OCI-LY3 (cell line): ENCODE results near the gene METTL8.

Experiments used
- H2AFZ ChIP-seq: fragments of 200-600, 300-600 bp; shearing (Covaris generic); 2 replicates; pipeline ENCODE4 v1.6.0; 2014; ENCODE audit warnings: antibody characterized with exemption, low read depth, low read length
- H3K27ac ChIP-seq: fragments of 200-600, 300-600 bp; sonication (generic); 2 replicates; pipeline ENCODE4 v1.5.1; 2014; ENCODE audit warnings: mild to moderate bottlenecking, low read length, moderate library complexity, mixed read lengths
- H3K27me3 ChIP-seq: fragments of 200-600, 300-600 bp; sonication (generic); 2 replicates; pipeline ENCODE4 v1.6.1; 2014; ENCODE audit warnings: low read depth, low read length, mixed read lengths
- H3K36me3 ChIP-seq: fragments of 200-600, 300-600 bp; sonication (generic); replicated peaks from 2 replicates; pipeline ENCODE3; 2014; ENCODE audit warnings: low read depth, low read length, mixed read lengths
- H3K4me1 ChIP-seq: fragments of 300-600, 200-600 bp; sonication (generic); 2 replicates; pipeline ENCODE4 v1.6.1; 2014; ENCODE audit warnings: low read length, mixed read lengths
- H3K4me2 ChIP-seq: fragments of 200-600, 300-600 bp; sonication (generic); 2 replicates; pipeline ENCODE4 v1.6.1; 2014; ENCODE audit warnings: low read length, mixed read lengths
- H3K4me3 ChIP-seq: fragments of 300-600, 200-600 bp; sonication (generic); 2 replicates; pipeline ENCODE4 v1.5.1; 2014; ENCODE audit warnings: antibody characterized with exemption, mild to moderate bottlenecking, low read length, moderate library complexity
- H3K79me2 ChIP-seq: fragments of 300-600, 200-600 bp; shearing (Covaris generic); 2 replicates; pipeline ENCODE4 v1.6.1; 2014; ENCODE audit warnings: mild to moderate bottlenecking, low read length, mixed read lengths
- H3K9ac ChIP-seq: fragments of 300-600, 200-600 bp; shearing (Covaris generic); 2 replicates; pipeline ENCODE4 v1.6.0; 2014; ENCODE audit warnings: mild to moderate bottlenecking, low read length, moderate library complexity
- H3K9me3 ChIP-seq: fragments of 200-600, 300-600 bp; shearing (Covaris generic); 2 replicates; pipeline ENCODE4 v1.6.1; 2014; ENCODE audit warnings: low read length, mixed read lengths; ENCODE audit not compliant: insufficient read depth
- H4K20me1 ChIP-seq: fragments of 200-600, 300-600 bp; sonication (generic); 2 replicates; pipeline ENCODE4 v1.6.1; 2016; ENCODE audit warnings: low read length, mixed read lengths; ENCODE audit not compliant: insufficient read depth
- CTCF ChIP-seq: fragments of 200-600, 300-600 bp; sonication (generic); IDR thresholded peaks from 2 replicates; pipeline ENCODE4 v1.5.1; 2014; ENCODE audit warnings: antibody characterized with exemption, low read length, low read depth
- EZH2phosphoT487 ChIP-seq: fragments of 200-600 bp; shearing (Covaris generic); IDR thresholded peaks from 2 replicates; pipeline ENCODE4 v1.6.1; 2018; ENCODE audit warnings: antibody characterized with exemption, mixed run types, low read depth

METTL8 gene

GRCh38 chr2:171320731-171321130 is 113.1 kb downstream of the METTL8 start:
- peak overlapping the region; percentile 93 for H3K4me2 ChIP-seq
- H2AFZ ChIP-seq = no peak overlapping the region
- no peaks in the 10 kb centered on the region for H3K9me3 ChIP-seq
- no peak for TF ChIP-seq EZH2phosphoT487
- TF ChIP-seq CTCF = no peak
- peak overlapping the region; percentile 56; the same call in 1 of the 2 replicates for H3K9ac ChIP-seq
- H3K27ac ChIP-seq = peak overlapping the region; percentile 92
- H3K4me3 ChIP-seq = peak overlapping the region; percentile 69
- no peaks in the 10 kb centered on the region for H3K36me3 ChIP-seq
- no peaks in the 10 kb centered on the region for H3K79me2 ChIP-seq
- H4K20me1 ChIP-seq = no peaks in the 10 kb centered on the region
- no peaks in the 10 kb centered on the region; the same call in 1 of the 2 replicates for H3K27me3 ChIP-seq
- peaks cover 86% of the 10 kb centered on the region for H3K4me1 ChIP-seq

GRCh38 chr2:171320208-171320621 is 113.6 kb downstream of the METTL8 start:
- Histone ChIP-seq H3K27ac (peak overlapping the region; percentile 92), H3K4me2 (peak overlapping the region; percentile 93)

DNA sequence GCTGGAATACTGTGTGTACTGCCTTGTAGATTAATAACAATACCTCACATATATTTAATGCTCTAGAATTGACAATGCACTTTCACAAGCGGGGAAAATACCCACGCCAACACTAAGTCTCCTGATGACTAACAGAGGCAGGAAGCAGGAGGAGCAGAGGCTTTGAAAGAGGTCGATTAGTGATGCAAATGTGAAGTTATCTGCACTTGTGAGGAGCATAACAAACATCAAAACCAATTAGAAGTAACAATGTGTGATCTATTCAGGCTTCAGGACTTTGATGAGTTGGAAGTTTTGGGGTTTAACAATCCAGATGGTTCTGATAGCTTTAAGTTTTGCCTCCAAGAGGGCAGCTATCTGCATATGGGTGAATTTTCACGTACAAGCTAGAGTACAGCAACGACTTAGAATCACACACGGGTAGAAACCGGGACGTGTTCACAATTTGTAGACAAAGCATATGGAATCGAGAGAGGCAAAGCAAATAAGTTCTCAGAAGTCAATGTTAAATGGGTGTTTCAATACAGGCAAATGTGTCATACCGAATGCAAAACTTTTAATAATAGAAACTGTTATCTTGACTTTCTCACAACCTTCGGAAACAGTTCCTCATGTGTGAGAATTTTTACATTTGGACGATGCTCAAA is 114.5 kb downstream of the METTL8 start:
- Histone ChIP-seq H4K20me1 (no peaks in the 10 kb centered on the region), H3K27ac (peak overlapping the region; percentile 92), H3K4me2 (peak overlapping the region; percentile 93), H3K36me3 (no peaks in the 10 kb centered on the region), H3K79me2 (no peaks in the 10 kb centered on the region), H3K4me1 (peaks cover 72% of the 10 kb centered on the region), H3K9ac (peak overlapping the region; percentile 56), H2AFZ (no peak overlapping the region), H3K4me3 (peak overlapping the region; percentile 69), H3K27me3 (no peaks in the 10 kb centered on the region; the same call in 1 of the 2 replicates), H3K9me3 (no peaks in the 10 kb centered on the region)
- no peak for TF ChIP-seq CTCF
- TF ChIP-seq EZH2phosphoT487 = no peak

More at GRCh38 chr2:171320208-171320621, 113.6 kb downstream of the METTL8 start:
- Histone ChIP-seq H3K9ac (peak overlapping the region; percentile 56), H3K79me2 (no peaks in the 10 kb centered on the region), H3K27me3 (no peaks in the 10 kb centered on the region; the same call in 1 of the 2 replicates), H2AFZ (no peak overlapping the region), H4K20me1 (no peaks in the 10 kb centered on the region), H3K9me3 (no peaks in the 10 kb centered on the region), H3K36me3 (no peaks in the 10 kb centered on the region), H3K4me3 (peak overlapping the region; percentile 69), H3K4me1 (peaks cover 81% of the 10 kb centered on the region)
- TF ChIP-seq CTCF (no peak), EZH2phosphoT487 (no peak)

- Histone ChIP-seq H3K79me2 (no peaks in the 10 kb centered on the region), H3K36me3 (no peaks in the 10 kb centered on the region), H3K9ac (no peak overlapping the region; the same call in 1 of the 2 replicates), H3K4me3 (peak overlapping the region; percentile 69), H3K4me2 (peak overlapping the region; percentile 93), H3K27me3 (no peaks in the 10 kb centered on the region; the same call in 1 of the 2 replicates), H3K27ac (peak overlapping the region; percentile 92), H3K9me3 (no peaks in the 10 kb centered on the region), H2AFZ (no peak overlapping the region), H3K4me1 (peaks cover 64% of the 10 kb centered on the region), H4K20me1 (no peaks in the 10 kb centered on the region)
- TF ChIP-seq CTCF = no peak
- TF ChIP-seq EZH2phosphoT487 = no peak
Observed at GRCh38 chr2:171318463-171318934, 115.3 kb downstream of the METTL8 start.
